GM20000 (cell line): ENCODE measurements around the gene GPR27.

Experiments
- DNase-seq: peaks from one replicate; pipeline ENCODE4 v3.0.0; 2012; ENCODE audit warnings: low spot score
- TF ChIP-seq, protein P1 (sequence below): IDR thresholded peaks from 2 replicates; pipeline ENCODE4 v1.5.1; 2012; ENCODE audit warnings: mild to moderate bottlenecking, control low read depth; ENCODE audit errors: extremely low read depth, missing control alignments

Gene GPR27

DNA sequence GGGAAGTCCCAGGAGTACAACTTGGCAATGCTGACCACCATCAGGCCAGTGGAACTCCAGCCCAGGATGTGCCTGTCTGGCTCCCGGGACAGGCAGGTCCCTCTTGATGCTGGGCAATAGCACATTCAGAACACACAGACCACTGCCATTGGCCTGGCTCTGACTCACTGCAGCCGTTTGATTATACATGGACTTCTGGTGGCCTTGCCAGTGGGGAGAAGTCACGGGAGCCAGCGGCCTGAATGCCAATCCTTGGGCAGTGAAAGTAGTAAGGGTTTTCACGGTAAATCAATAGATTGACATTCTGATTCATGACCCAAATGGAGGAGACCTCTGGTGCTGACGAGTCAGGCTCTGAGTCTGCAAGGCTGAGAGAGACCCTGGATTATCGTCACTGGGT lies 43.8 kb downstream of the GPR27 start:
- no peak for DNase-seq
- TF ChIP-seq, protein P1, sequence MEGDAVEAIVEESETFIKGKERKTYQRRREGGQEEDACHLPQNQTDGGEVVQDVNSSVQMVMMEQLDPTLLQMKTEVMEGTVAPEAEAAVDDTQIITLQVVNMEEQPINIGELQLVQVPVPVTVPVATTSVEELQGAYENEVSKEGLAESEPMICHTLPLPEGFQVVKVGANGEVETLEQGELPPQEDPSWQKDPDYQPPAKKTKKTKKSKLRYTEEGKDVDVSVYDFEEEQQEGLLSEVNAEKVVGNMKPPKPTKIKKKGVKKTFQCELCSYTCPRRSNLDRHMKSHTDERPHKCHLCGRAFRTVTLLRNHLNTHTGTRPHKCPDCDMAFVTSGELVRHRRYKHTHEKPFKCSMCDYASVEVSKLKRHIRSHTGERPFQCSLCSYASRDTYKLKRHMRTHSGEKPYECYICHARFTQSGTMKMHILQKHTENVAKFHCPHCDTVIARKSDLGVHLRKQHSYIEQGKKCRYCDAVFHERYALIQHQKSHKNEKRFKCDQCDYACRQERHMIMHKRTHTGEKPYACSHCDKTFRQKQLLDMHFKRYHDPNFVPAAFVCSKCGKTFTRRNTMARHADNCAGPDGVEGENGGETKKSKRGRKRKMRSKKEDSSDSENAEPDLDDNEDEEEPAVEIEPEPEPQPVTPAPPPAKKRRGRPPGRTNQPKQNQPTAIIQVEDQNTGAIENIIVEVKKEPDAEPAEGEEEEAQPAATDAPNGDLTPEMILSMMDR, result no peak

DNA sequence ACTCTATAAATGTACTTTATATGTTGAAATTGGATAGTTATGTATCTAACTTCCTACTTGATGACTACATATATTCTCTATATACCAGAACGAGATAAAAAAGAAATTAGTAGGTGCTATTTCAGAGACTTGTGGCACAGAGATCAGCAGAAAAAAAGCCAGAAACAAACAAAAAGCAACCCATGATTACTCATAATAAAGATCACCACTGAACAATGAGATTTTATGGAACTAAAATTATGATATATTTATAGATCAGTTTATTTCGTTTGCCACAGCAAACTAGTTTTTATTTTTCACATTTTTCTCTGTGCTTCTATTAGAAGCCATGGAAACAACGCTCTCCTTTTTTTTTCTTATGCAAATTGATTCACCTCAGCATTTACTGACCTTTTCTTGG lies 46.4 kb downstream of the GPR27 start:
- DNase-seq, result no peak
- TF ChIP-seq, protein P1, result no peak

DNA sequence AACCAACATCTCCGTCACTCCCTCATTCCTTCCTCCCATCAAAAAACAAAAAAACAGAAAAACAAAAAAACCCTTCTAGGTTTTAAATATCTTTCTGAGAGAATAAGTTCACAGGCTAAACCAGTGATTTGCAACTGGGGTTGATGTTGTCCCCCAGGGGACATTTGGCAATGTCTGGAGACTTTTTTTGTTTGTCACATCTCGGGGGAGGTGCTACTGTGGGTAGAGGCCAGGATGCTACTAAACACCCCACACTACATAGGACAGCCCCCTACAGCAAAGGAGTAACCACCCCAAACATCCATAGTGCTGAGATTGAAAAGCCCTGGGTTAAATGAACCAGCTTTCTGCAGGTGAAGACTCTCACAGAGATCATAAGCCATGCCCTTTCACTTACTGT lies 48.3 kb downstream of the GPR27 start:
- TF ChIP-seq, protein P1, result no peak
- no peak for DNase-seq

DNA sequence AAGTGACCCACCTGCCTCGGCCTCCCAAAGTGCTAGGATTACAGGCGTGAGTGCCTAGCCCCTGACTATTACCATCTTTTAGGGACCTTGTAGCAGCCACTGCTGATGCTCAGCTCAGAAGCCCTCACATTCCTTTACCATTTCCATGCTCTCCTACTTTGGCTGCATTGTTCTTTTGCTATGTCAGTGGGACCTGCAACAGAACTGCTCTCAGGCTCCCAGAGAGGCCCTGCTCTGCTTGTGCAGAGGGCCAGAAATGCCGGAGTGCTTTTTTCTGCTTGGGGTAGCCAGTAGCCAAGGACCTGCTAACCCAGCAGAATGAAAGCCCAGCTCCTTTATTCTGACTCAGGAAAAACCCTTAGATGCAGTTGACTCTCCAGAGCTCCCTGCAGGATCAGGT lies 49.6 kb downstream of the GPR27 start:
- TF ChIP-seq, protein P1, result no peak
- no peak for DNase-seq

DNA sequence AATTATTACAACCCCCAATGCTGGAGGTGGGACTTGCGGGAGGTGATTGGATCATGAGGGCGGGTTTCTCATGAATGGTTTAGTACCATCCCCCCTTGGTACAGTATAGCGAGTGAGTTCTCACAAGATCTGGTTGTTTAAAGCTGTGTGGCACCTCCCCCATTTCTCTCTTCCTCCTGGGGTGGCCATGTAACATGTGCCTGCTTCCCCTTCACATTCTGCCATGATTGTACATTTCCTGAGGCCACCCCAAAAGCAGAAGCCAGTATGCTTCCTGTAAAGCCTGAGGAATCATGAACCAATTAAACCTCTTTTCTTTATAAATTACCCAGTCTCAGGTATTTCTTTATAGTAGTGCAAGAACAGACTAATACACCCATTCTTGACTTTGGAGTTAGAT lies 51.5 kb downstream of the GPR27 start:
- DNase-seq, result no peak
- TF ChIP-seq, protein P1, result no peak

DNA sequence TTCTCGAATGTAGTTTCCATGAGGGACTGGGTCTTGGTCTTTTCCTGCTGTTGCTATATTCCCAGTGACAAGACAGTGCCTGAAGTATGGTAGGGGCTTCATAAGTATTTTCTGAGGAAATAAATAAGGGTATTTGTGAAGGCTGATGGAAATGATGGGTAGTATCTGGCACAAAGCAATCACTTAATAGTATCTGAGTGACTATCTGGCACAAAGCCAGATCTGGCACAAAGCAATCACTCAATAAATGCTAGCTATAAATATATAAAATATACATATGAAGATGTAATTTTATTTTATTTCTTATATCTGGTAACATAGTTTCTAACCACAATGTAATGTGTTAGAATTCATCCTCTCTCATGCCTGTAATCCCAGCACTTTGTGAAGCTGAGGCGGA lies 52.0 kb downstream of the GPR27 start:
- no peak for DNase-seq
- TF ChIP-seq, protein P1, result no peak
